Esophagus muscularis mucosa (tissue), 4 donors: ENCODE measurements around the gene SEC24D. TPM values are rescaled to one million over a fixed set of nuclear protein-coding genes. Genes with fewer than 3 reads are reported as not detected.

Experiments
- DNase-seq: peaks from one replicate; pipeline ENCODE4 v3.0.0-alpha.2; 2017; ENCODE audit errors: extremely low spot score
- H3K27ac ChIP-seq, 4 donors: fragments of 200-600 bp; sonication (generic); replicated peaks in 1 of 4; 1 replicate in 3 of 4; 2 replicates in 1 of 4; pipeline ENCODE4 v1.5.1; 2016 to 2019; ENCODE audit warnings: mild to moderate bottlenecking in 1 of 4
- H3K27me3 ChIP-seq, 4 donors: fragments of 200-600 bp; sonication (generic); one replicate each; pipeline versions ENCODE4 v1.5.1 to v1.6.0; 2016 to 2019
- H3K36me3 ChIP-seq, 4 donors: fragments of 200-600 bp; sonication (generic); one replicate each; pipeline ENCODE4 v1.5.1; 2016 to 2019
- H3K4me1 ChIP-seq, 4 donors: fragments of 200-600 bp; sonication (generic); one replicate each; pipeline ENCODE4 v1.5.1; 2016 to 2019
- H3K4me3 ChIP-seq, 4 donors: fragments of 200-600 bp; sonication (generic); 1 replicate in 2 of 4; 2 replicates in 2 of 4; pipeline ENCODE4 v1.5.1; 2016 to 2019; ENCODE audit warnings: mild to moderate bottlenecking in 4 of 4, moderate library complexity in 1 of 4
- H3K9me3 ChIP-seq, 4 donors: fragments of 200-600 bp; sonication (generic); 1 replicate in 3 of 4; 2 replicates in 1 of 4; pipeline ENCODE4 v1.5.1; 2016 to 2019
- EP300 ChIP-seq: sonication (generic); formaldehyde crosslinking; IDR thresholded peaks from one replicate; pipeline ENCODE4 v1.6.1; 2017; ENCODE audit warnings: antibody characterized with exemption
- POLR2A ChIP-seq: fragments of 450-650 bp; IDR thresholded peaks from one replicate; pipeline ENCODE4 v1.6.1; 2017; ENCODE audit warnings: antibody characterized with exemption, moderate library complexity, mild to moderate bottlenecking, low read depth
- POLR2AphosphoS5 ChIP-seq, 2 donors: sonication (generic); formaldehyde crosslinking; IDR thresholded peaks; one replicate each; pipeline ENCODE4 v1.6.1; 2017; ENCODE audit warnings: antibody characterized with exemption in 2 of 2
- WGBS: methylation state at CpG from one replicate; pipeline ENCODE4 v1.1.5; 2018; 5-methylcytosine and 5-hydroxymethylcytosine counted together
- intact Hi-C: fragments of 100-400 bp; cut with DNase I; formaldehyde crosslinking; loops from one replicate; pipeline ENCODE4 v1.15.1; 2023
- total RNA-seq, 4 donors: library from RNA; depleted of rRNA; stranded (reverse); fragments of >200 nt; gene quantifications; one replicate each; pipeline versions ENCODE4 v1.1.0 to v1.2.1, GENCODE V29; 2016
- TF ChIP-seq, protein P1 (sequence below), 3 experiments: fragments of 200-600 bp in 2 of 3; fragments of 450-650 bp in 1 of 3; sonication (generic) in 2 of 3; IDR thresholded peaks; one replicate each; pipeline ENCODE4 v1.5.1; 2017 to 2019; ENCODE audit warnings: antibody characterized with exemption in 3 of 3, mild to moderate bottlenecking in 2 of 3, moderate library complexity in 1 of 3

SEC24D gene
- total RNA-seq, 4 donors from 2014 or later = 29.1 to 41.5 (median 37.0) TPM

DNA sequence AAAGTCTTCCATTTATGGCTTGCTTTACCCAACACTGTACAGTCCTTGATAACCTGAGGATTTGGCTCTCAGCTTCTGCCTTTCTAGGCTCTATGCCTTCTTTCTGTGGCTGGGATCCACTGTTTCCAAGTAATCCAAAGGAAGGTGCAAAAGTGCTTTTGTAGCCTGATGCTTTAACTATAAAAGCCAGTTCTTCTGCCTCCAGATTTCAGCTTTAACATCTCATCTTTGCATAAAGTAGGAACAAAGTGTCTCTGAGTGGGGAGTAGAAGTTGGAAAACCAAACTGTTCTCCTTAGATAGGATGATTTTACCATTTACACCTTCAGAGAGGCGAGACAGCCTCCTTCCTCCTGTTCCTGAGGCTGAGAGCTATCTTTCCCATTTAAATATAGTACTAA lies 11.1 kb upstream of the SEC24D start:
- WGBS = 90% methylated on average over 1 of the region's 1 CpG
- peak overlapping the region in 1 of 4 donors; percentile 3 for H3K27ac ChIP-seq

DNA sequence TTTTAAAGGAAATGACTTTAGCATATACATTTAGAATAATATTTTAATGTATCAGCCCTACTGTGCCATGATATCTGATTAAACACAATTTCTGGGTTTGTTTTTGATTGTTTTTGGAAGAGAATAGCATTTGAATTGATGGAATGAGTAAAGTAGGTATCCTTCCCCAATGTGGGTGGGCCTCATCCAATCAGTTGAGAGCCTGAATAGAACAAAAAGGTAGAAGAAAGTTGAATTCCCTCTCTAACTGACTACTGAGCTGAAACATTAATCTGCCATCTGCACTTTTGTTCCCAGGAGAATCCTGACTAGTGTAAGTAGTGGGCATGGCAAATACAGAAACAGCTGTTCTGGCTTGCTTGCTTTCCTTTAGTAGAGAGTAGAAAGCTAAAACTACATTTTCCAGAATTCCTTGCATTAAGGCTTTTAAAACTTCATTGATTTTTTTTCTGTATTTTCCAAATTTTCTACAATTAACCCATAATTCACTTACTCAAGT lies 9.7 kb upstream of the SEC24D start:
- DNase-seq = no peak

More for the DNA sequence above, 11.1 kb upstream of the SEC24D start:
- Histone ChIP-seq H3K4me1 (peaks cover 0 to 13% (median 8%) of the 10 kb centered on the region in 4 donors), H3K27me3 (no peaks in the 10 kb centered on the region), H3K9me3 (no peaks in the 10 kb centered on the region), H3K36me3 (no peaks in the 10 kb centered on the region), H3K4me3 (no peak overlapping the region)
- DNase-seq = no peak
- TF ChIP-seq EP300 = no peak
- no peak for TF ChIP-seq POLR2AphosphoS5 (IDR thresholded peaks at IDR 0.05)
- TF ChIP-seq POLR2A = no peak
- TF ChIP-seq, protein P1, sequence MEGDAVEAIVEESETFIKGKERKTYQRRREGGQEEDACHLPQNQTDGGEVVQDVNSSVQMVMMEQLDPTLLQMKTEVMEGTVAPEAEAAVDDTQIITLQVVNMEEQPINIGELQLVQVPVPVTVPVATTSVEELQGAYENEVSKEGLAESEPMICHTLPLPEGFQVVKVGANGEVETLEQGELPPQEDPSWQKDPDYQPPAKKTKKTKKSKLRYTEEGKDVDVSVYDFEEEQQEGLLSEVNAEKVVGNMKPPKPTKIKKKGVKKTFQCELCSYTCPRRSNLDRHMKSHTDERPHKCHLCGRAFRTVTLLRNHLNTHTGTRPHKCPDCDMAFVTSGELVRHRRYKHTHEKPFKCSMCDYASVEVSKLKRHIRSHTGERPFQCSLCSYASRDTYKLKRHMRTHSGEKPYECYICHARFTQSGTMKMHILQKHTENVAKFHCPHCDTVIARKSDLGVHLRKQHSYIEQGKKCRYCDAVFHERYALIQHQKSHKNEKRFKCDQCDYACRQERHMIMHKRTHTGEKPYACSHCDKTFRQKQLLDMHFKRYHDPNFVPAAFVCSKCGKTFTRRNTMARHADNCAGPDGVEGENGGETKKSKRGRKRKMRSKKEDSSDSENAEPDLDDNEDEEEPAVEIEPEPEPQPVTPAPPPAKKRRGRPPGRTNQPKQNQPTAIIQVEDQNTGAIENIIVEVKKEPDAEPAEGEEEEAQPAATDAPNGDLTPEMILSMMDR (IDR thresholded peaks at IDR 0.05) = no peak
- intact Hi-C loops = no loop called here

DNA sequence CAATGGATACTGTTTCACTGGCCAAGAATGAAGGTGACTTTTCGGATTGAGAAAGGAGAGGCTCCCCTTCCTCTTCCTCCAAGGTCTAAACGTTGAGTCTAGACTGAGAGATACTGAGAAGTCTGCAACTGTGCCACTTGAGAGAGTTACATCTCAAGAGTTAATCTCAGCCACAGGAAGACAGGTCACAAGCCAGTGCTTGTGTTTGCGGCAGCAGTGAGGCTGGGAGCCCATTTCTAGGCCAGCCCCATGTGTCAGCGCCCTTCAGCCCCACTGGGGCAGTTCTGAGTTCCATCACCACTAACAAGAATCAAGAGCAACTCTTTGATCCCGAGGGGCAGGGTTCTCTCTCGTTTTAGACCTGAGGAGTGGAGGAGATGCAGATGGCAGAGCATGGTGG lies 7.3 kb upstream of the SEC24D start:
- 86% methylated on average over 6 of the region's 6 CpGs for WGBS
- Histone ChIP-seq H3K4me3 (no peak overlapping the region), H3K9me3 (no peaks in the 10 kb centered on the region), H3K36me3 (no peaks in the 10 kb centered on the region), H3K27ac (no peak overlapping the region), H3K4me1 (no peaks in the 10 kb centered on the region), H3K27me3 (no peaks in the 10 kb centered on the region)
- intact Hi-C loops = no loop called here
- no peak for DNase-seq
- TF ChIP-seq POLR2AphosphoS5 (IDR thresholded peaks at IDR 0.05) = no peak
- TF ChIP-seq EP300 = no peak
- TF ChIP-seq, protein P1 (IDR thresholded peaks at IDR 0.05) = no peak
- TF ChIP-seq POLR2A = no peak

More for the DNA sequence above, 9.7 kb upstream of the SEC24D start:
- no peaks in the 10 kb centered on the region for H3K9me3 ChIP-seq
- no peaks in the 10 kb centered on the region for H3K36me3 ChIP-seq
- TF ChIP-seq EP300 = no peak
- TF ChIP-seq POLR2AphosphoS5 (IDR thresholded peaks at IDR 0.05) = no peak
- TF ChIP-seq, protein P1 (IDR thresholded peaks at IDR 0.05) = no peak
- no peak for TF ChIP-seq POLR2A
- no peaks in the 10 kb centered on the region for H3K27me3 ChIP-seq
- H3K4me3 ChIP-seq = no peak overlapping the region
- no peak overlapping the region for H3K27ac ChIP-seq
- intact Hi-C loops = no loop called here
- H3K4me1 ChIP-seq = peaks cover 0 to 6% (median 2%) of the 10 kb centered on the region in 4 donors

DNA sequence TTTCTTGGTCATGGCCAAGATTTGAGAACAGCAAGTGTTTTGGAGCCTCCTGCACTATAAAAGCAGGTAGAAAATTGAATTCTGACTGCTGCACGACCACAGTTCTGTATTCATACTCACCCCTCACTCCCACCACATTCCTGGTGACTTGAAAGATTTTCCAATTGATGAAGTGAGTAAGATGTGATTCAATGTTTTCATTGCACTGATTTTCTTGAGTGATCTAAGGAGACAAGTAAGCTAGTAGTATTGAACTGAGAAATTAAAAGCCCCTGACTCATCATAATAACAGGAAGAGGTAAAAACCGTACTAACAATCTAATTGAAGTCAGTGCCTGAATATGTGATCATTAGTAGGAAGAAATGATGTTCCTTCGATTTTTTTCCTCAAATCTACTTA lies 6.1 kb upstream of the SEC24D start:
- Histone ChIP-seq H3K36me3 (no peaks in the 10 kb centered on the region), H3K27me3 (no peaks in the 10 kb centered on the region), H3K9me3 (no peaks in the 10 kb centered on the region), H3K4me1 (peaks cover 0 to under 1% (median 0%) of the 10 kb centered on the region in 4 donors), H3K27ac (no peak overlapping the region), H3K4me3 (no peak overlapping the region)
- TF ChIP-seq, protein P1 (IDR thresholded peaks at IDR 0.05) = no peak
- TF ChIP-seq EP300 (no peak), POLR2AphosphoS5 (IDR thresholded peaks at IDR 0.05) (no peak), POLR2A (no peak)
- intact Hi-C loops = no loop called here
- no peak for DNase-seq
- 88% methylated on average over 3 of the region's 3 CpGs for WGBS
